Brain microvascular endothelial cell (primary cell): ENCODE measurements around the gene EXOC2.

Experiments
- DNase-seq: peaks from one replicate; pipeline ENCODE4 v3.0.0-alpha.2; 2020
- H3K27ac ChIP-seq: fragments of 250-450 bp; sonication (Bioruptor Pico); 2 replicates; pipeline ENCODE4 v1.5.1; 2020; ENCODE audit warnings: mild to moderate bottlenecking, moderate library complexity
- H3K27me3 ChIP-seq: fragments of 250-450 bp; sonication (Bioruptor Pico); replicated peaks from 2 replicates; pipeline ENCODE4 v1.5.1; 2020; ENCODE audit warnings: mild to moderate bottlenecking
- H3K36me3 ChIP-seq: fragments of 250-450 bp; sonication (Bioruptor Pico); replicated peaks from 2 replicates; pipeline ENCODE4 v1.5.1; 2020; ENCODE audit warnings: mild to moderate bottlenecking
- H3K4me3 ChIP-seq: 2 replicates; pipeline ENCODE4 v1.5.1; 2011; ENCODE audit warnings: low read depth, mild to moderate bottlenecking, control low read depth, low read length, moderate library complexity
- CTCF ChIP-seq: IDR thresholded peaks from 2 replicates; pipeline ENCODE4 v1.5.1; 2011; ENCODE audit warnings: low read depth, mild to moderate bottlenecking, moderate library complexity, low read length, control low read depth, inconsistent platforms; ENCODE audit errors: missing control alignments
- in situ Hi-C: cut with HindIII; loops from 2 replicates; pipeline ENCODE4 v1.10.0; 2017; ENCODE audit warnings: low sequenced_read_pairs, low pct_ligation_motif_present

The EXOC2 gene

GRCh38 chr6:692356-692851 is 535 bp downstream of the EXOC2 start:
- peak overlapping the region; percentile 67 for H3K27ac ChIP-seq
- in situ Hi-C loops, result no loop called here
- H3K36me3 ChIP-seq, result peaks cover 8% of the 10 kb centered on the region
- TF ChIP-seq CTCF, result no peak
- no peaks in the 10 kb centered on the region for H3K27me3 ChIP-seq
- peak; percentile 42 for DNase-seq
- peak overlapping the region; percentile 86 for H3K4me3 ChIP-seq

GRCh38 chr6:689223-689622 is 3.7 kb downstream of the EXOC2 start:
- Histone ChIP-seq H3K4me3 (no peak overlapping the region), H3K36me3 (peaks cover 8% of the 10 kb centered on the region), H3K27me3 (no peaks in the 10 kb centered on the region), H3K27ac (no peak overlapping the region)
- no peak for TF ChIP-seq CTCF
- no peak for DNase-seq
- in situ Hi-C loops, result no loop called here

- no peak for DNase-seq
- peak; percentile 65 for TF ChIP-seq CTCF
- Histone ChIP-seq H3K4me3 (no peak overlapping the region), H3K36me3 (peaks cover 8% of the 10 kb centered on the region), H3K27ac (no peak overlapping the region), H3K27me3 (no peaks in the 10 kb centered on the region)
- in situ Hi-C loops, result no loop called here
These were observed 6.4 kb downstream of the EXOC2 start for GRCh38 chr6:686497-686896.

GRCh38 chr6:684831-685636 is 7.9 kb downstream of the EXOC2 start:
- in situ Hi-C loops, result no loop called here
- H3K27ac ChIP-seq, result peak overlapping the region; percentile 75
- H3K4me3 ChIP-seq, result no peak overlapping the region
- no peaks in the 10 kb centered on the region for H3K27me3 ChIP-seq
- H3K36me3 ChIP-seq, result peaks cover 5% of the 10 kb centered on the region
- TF ChIP-seq CTCF, result no peak
- DNase-seq, result peak; percentile 70

- peak; percentile 92 for DNase-seq
- Histone ChIP-seq H3K36me3 (peaks cover 3% of the 10 kb centered on the region), H3K27ac (peak overlapping the region; percentile 75), H3K4me3 (peak overlapping the region; percentile 34), H3K27me3 (no peaks in the 10 kb centered on the region)
- no peak for TF ChIP-seq CTCF
- in situ Hi-C loops, result no loop called here
These were observed 9.0 kb downstream of the EXOC2 start for GRCh38 chr6:683742-684440.
